ENCODE measurements around the gene TRIM23.

DNA sequence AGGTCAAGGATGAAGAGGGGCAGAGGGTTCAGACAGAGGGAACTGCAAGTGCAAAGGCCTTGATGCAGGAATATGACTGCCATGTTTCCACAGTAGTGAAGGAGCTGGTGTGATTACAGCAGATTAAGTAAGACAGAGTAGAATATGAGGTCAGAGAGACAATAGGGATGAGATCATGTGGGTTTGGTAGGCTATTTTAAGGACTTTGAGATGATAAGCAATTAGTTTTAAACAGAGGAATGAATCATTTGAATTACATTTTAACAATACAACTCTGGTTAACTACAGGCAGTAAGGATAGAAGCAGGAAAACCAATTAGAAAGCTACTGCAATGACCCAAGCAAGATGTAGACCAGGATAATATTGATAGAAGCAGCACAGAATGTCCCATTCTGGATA lies 68.8 kb downstream of the TRIM23 start:
- TF ChIP-seq CTCF (IDR thresholded peaks at IDR 0.05; ENCODE audit: borderline replicate concordance, extremely low read depth, low read length, poor library complexity, severe bottlenecking) (no peak), EZH2 (IDR thresholded peaks at IDR 0.05; ENCODE audit: borderline replicate concordance, low read depth, low read length, severe bottlenecking) (no peak)

All from DND-41 (cell line).